Subcutaneous preadipocyte (primary cell): ENCODE data around the gene FOXM1. TPM values are rescaled to one million over a fixed set of nuclear protein-coding genes. Genes with fewer than 3 reads are reported as not detected.

ENCODE experiments used
- total RNA-seq: library from RNA; depleted of rRNA; stranded (reverse); fragments of >200 nt; gene quantifications from 2 replicates; pipeline ENCODE4 v1.2.3, GENCODE V29; 2012

The FOXM1 gene, protein sequence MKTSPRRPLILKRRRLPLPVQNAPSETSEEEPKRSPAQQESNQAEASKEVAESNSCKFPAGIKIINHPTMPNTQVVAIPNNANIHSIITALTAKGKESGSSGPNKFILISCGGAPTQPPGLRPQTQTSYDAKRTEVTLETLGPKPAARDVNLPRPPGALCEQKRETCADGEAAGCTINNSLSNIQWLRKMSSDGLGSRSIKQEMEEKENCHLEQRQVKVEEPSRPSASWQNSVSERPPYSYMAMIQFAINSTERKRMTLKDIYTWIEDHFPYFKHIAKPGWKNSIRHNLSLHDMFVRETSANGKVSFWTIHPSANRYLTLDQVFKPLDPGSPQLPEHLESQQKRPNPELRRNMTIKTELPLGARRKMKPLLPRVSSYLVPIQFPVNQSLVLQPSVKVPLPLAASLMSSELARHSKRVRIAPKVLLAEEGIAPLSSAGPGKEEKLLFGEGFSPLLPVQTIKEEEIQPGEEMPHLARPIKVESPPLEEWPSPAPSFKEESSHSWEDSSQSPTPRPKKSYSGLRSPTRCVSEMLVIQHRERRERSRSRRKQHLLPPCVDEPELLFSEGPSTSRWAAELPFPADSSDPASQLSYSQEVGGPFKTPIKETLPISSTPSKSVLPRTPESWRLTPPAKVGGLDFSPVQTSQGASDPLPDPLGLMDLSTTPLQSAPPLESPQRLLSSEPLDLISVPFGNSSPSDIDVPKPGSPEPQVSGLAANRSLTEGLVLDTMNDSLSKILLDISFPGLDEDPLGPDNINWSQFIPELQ
- 24.6 and 26.2 TPM in 2 replicates for total RNA-seq

DNA sequence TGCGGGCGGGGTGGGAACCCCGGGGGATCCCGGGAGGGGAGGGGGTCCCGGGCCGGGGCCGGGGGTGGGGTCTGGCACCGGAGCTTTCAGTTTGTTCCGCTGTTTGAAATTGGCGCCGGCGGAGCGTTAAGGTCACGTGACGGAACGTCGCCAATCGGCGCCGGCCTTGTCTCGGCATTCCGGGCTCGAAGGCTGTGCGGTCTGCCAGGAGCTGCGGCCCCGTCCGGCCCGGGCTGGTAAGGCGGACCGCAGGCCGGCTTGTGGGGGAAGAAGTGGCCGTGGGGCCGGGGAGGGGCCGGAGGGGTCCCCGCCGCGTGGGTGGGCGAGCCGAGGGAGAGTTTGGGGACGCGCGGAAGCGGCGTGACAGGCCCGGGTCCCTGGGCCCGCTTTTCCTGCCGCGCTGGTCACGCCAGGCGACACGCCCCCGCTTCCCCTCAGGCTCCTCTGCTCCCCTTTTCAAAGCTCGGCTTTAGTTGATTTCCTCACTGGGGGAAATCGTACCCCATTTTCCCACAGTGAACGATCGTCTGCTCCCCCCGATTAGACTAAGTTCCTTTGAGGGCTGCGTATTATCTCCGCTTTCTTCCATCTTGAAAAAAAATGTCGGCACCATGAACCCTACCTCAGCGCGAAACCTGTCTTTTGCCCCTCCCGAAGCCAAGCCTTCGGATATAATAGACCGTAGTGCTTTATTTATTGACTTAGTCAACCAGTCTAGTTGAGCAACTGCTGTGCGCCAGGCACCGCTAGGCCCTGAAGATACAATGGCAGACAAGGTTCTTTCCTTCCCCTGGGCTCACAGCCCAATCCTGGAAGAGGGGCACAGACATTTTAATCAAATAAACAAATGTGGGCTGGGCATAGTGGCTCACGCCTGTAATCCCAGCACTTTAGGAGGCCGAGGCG is at the start of gene FOXM1, which contains the start of gene RHNO1:
Gene FOXM1, minus strand, starts transcription at position 128 of the 906 bp plus-strand sequence. CDS start 2,696 bp downstream, outside the sequence.
Gene RHNO1, plus strand, starts transcription at position 177 of the 906 bp plus-strand sequence. CDS start 8,144 bp downstream, outside the sequence.

GRCh38 chr12:2890388-2891239 is 13.6 kb upstream of the FOXM1 start, which contains the start of gene TULP3:
TULP3 (plus strand) TSS chr12:2890891; CDS start chr12:2890948, 57 bp downstream.

GRCh38 chr12:2857021-2857431 is 19.9 kb downstream of the FOXM1 start, which contains the start of gene TEX52:
TEX52 (minus strand) TSS chr12:2857039; CDS start chr12:2857026, 13 bp downstream.

GRCh38 chr12:2834581-2835491 is 42.1 kb downstream of the FOXM1 start, which contains the start of gene NRIP2:
NRIP2 (minus strand) TSS chr12:2835035; CDS start chr12:2834983, 52 bp downstream.

GRCh38 chr12:2812290-2813213 is 64.4 kb downstream of the FOXM1 start, which contains the start of gene ITFG2:
ITFG2 (plus strand) TSS chr12:2812668; CDS start chr12:2812761, 93 bp downstream.

Other genes starting within 250 kb of the FOXM1 start
- gene FKBP4, start 82.2 kb downstream of the FOXM1 start, total RNA-seq: 35.6 and 49.3 TPM in 2 replicates
- 20.2 and 23.9 TPM in 2 replicates for gene ITFG2, start 64.5 kb downstream of the FOXM1 start, total RNA-seq
- gene NRIP2, start 42.1 kb downstream of the FOXM1 start, total RNA-seq: under 0.01 TPM in 1 of 2 replicates, not detected in the other
- not detected in 2 replicates for gene TEX52, start 20.1 kb downstream of the FOXM1 start, total RNA-seq
- gene RHNO1, start within 50 bp of the FOXM1 start, total RNA-seq: 16.5 and 27.8 TPM in 2 replicates
- 36.7 and 43.8 TPM in 2 replicates for gene TULP3, start 13.7 kb upstream of the FOXM1 start, total RNA-seq
- gene TEAD4, start 82.2 kb upstream of the FOXM1 start, total RNA-seq: 16.9 and 22.7 TPM in 2 replicates
- gene TSPAN9, start 200.2 kb upstream of the FOXM1 start, total RNA-seq: 4.4 and 4.7 TPM in 2 replicates